GM18909 (cell line): ENCODE measurements around the gene TGOLN2.
"Not testable (repeated sequence)": the region's sequence is repeated elsewhere in the genome, so short reads cannot be mapped to it uniquely, and the experiment has no call there.

Experiments
- ATAC-seq: cut with Tn5 transposase; IDR thresholded peaks from one replicate; pipeline ENCODE4 v1.9.1; 2021; ENCODE audit warnings: mild to moderate bottlenecking; ENCODE audit not compliant: unreplicated experiment, poor library complexity

The TGOLN2 gene

DNA sequence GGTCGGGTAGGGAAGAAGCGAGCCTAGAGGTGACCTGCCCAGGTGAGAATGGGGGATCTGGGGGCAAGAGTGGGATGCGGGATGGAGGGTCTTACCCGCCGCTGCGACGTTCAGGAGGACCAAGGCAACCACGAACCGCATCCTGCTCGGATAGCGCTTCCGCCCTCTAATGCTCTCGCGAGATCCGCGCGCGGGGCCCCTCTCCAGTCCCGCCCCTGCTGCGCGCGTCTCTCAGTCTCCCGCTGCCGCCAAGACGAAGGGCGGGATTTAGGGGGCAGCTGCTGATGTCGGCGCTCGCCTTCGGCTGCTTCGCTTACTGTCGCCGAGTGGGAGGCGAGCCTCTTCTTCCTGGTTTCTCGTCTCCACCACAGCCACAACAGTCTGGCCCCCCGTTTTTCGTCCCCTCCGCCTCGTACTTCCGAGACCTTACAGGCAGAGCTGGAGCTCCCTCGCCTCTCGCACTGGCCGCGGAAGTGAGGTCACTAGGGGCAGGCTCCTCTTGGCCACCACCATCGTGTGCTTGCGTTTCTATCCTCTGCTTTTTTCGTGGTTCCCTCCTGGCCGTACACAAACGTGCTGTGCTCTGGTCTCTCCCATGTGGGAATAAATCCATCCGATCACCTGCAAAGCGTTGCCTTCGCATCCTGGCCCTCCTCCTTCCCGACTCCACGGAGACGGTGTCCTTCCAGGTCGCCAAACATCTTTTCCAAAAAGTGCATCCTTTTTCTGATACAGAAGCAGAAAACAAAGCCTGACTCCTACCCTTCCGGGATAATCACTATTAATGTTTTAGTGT, at the start of gene TGOLN2:
TGOLN2 (minus strand) TSS at position 168 of the 796 bp plus-strand sequence; CDS start at position 141, 27 bp downstream.
- ATAC-seq: peak; percentile 90

- ATAC-seq: no peak
Measured at GRCh38 chr2:85377083-85377482, 49.3 kb upstream of the TGOLN2 start.

DNA sequence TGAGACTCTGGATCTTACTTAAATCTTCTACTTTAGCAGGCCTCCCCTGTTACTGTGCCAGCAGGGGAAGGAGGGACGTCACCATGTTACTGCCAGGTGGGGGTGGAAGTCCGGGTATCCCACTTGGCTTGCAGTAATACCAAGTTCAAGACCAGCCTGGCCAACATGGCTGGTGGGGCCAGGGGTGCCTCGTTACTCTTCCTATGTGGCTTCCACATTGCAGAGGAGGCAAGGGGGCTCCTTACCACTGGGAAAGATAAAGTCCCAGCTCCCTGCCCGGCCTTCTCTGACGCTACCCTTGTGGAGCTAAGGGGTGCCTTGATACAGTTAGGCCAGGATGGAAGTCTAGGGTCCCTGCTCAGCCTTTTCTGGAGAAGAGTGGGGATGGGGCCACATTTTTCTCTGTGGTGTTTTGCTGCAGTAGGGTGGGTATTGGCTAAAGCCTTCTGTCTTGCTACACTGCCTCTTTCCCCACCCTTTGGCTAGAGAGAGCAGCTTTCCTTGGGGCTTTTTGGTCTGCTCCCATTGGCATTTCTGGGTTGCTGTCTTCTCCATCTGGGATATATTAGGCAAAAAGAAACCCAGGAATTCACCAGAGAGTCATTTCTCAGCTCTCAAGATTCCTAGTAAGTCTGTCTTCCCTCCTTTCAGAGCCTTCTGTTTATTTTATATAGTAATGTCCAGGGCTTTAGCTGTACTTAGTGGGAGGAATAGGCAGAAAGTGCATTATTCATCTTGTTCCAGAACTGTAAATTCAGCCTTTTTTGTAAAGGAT, 48.7 kb upstream of the TGOLN2 start:
- ATAC-seq: no peak

DNA sequence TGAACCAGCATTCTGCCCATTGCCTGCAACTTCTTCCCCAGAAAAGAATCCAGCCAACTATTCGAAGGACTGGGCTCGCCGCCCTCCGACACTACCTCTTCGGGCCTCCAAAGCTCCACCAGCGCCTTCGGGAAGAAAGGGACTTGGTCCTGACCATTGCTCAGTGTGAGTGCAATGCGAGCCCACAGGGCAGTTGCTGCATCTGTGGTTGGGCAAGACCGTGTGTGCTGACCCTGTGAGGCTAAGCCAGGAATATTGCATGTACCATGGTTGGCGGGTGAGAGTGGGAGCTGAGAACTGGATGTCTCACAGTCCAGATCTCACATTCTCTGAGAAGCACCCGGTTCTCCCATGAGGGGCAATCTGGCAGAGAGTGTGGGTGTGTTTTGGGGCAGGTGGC, 43.3 kb upstream of the TGOLN2 start:
- ATAC-seq: no peak

DNA sequence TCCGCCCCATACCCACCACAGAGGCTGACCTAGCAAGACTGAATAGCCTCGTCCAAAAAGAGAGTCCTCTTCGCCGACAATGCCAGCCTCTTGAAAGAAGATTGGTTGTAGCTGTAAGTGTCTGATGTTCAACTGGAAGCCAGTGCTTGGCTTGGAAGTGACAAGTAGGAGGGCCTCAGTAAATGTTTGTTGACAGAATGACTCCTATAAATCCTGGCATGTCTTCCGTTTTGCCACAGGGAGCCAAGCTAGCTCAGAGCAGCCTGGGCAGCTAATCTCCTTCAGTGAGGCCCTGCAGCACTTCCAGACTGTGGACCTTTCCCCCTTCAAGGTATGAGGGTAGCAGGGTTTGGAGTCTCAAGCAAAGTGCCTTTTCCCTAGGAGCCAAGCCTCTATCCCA, 41.7 kb upstream of the TGOLN2 start:
- no peak for ATAC-seq

DNA sequence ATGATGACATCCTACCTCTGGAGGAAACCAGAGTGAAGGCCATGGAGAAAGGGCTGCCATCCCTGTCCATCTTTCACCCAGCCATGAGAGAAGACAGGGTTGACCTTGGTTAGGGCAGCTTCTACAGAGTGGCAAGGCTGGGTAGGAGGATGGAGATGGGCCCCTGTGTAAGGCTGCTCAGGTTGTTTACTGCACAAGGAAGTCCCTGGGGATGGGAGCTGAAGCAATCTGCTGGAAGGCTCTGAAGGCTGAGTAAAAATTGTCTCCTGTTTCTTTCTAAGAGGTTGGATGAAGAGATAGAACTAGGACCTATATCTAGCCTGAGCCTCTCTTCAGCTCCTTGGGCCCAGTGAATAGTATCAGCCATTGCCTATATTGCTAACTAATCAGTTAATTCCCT, 41.1 kb upstream of the TGOLN2 start:
- no peak for ATAC-seq

GRCh38 chr2:85367180-85367579, 39.4 kb upstream of the TGOLN2 start:
- ATAC-seq: no peak

GRCh38 chr2:85362653-85363387, 35.0 kb upstream of the TGOLN2 start:
- ATAC-seq: not testable (repeated sequence)

- ATAC-seq: no peak
Measured at GRCh38 chr2:85357736-85358135, 29.9 kb upstream of the TGOLN2 start.

DNA sequence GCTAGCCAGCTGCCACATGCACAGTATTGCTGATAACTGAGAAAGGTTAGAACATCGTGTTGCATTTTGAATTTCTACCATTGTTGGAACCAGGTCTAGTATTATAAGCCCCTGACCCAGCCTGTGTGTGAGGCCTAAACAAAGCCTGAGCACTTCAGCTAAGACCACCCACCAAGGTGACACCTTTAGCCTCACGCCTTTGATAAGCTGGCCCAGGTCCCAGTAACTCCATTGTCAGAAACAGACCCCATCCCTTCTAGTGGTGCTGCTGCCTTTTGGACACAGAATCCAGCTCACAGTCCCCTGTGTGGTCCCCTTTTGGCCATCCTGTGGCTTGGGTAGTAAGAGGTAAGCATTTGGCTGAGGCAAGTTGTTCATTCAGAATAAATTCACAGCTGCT, 28.4 kb upstream of the TGOLN2 start:
- no peak for ATAC-seq

DNA sequence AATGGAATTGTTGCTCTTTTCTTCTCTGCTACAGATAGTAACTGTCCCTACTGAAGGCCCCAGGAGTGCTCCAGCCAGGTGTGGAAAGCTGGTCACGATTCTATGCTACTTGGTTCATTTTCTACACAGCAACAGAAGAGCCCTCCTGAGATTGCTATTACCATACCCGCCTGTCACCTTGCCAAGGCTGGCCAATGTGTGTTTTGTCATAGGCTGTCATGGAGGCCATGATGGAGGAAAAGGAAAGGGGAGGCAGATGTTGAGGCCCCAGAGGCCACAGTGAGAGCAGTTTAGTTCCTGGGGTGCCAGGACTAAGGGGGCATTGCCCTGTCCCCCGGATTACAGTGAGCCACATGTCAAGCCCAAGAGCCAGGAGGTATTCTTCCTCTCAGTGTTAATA, 27.7 kb upstream of the TGOLN2 start:
- ATAC-seq: no peak

DNA sequence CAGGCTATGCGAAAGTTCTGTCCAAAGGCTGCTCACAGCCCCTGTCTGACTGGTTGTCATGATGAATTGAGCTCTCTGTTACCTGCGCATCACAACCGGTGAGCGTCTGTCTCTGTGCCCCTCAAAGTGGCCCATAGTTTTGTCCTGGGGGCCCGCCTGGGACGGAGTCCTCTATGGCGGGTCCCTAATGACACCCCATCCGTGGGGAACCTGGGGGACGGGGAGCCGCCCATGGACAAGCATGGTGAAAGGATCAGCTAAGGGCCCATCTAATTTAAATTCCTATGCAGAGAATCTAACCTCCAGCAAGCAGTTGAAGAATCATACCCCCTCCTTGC, 27.3 kb upstream of the TGOLN2 start:
- peak; percentile 10 for ATAC-seq

DNA sequence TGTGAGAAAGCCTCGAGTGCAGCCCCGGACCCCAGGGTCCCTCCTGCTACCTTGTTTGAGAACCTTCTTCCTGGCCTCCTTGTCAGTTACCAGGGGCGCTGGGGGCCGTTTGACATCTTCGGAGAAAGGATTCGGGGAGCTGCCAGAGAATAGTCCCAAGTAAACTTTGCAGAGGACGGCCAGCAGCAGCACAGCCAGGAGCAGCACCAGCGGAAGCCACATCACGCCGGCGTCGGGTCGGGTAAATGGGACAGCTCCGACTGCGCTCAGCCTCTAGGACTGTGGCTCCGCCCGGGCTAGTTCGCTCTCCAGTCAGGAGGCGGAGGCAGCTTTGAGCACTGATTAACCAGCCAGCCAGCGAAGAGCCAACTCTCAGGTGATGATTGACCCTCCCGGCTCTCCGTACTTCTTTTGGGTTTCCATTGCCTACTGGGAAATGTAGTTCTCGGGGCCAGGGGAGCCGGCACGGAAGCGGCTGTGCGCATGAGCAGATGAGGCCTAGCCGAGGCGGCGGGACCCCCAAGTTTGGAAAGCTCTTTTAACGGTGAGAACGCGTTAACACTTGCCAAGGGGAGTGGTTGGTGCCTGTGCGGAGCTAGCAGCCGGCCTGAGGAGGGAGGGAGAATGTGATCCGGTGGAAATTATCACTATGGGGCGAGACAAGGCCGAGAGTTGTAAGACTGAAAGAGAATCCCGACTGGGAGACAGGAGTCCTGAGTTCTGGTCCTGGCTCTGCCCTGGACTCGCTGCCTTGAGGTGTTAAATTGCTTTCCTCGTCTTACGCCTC, 26.7 kb upstream of the TGOLN2 start, which contains the start of the genes ELMOD3 and RETSAT:
ELMOD3 (plus strand) TSS at position 484 of the 787 bp plus-strand sequence. CDS start 2,430 bp downstream, outside the sequence.
RETSAT (minus strand) TSS at position 243 of the 787 bp plus-strand sequence; CDS start at position 222, 21 bp downstream.
- ATAC-seq: peak; percentile 97

- ATAC-seq: peak; percentile 4
Measured at GRCh38 chr2:85353876-85354285, 26.1 kb upstream of the TGOLN2 start.

DNA sequence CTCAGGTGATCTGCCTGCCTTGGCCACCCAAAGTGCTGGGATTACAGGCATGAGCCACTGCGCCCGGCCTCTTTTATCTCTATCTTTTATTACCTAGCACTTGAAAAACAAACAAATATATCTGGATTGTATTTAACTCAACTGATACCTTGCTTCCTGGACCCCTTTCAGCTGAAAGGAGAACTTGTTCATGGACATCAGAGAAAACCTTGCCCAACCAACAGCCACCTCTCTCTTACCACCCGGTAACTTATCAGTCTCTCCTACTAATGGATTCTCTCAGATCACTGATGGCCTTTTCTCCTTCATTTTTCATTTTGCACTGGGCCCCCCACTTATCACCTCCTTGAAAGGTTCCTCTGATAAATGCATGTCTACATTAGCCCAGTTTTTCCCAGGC, 19.8 kb upstream of the TGOLN2 start:
- no peak for ATAC-seq

- no peak for ATAC-seq
Measured at GRCh38 chr2:85344356-85344954, 16.7 kb upstream of the TGOLN2 start.

DNA sequence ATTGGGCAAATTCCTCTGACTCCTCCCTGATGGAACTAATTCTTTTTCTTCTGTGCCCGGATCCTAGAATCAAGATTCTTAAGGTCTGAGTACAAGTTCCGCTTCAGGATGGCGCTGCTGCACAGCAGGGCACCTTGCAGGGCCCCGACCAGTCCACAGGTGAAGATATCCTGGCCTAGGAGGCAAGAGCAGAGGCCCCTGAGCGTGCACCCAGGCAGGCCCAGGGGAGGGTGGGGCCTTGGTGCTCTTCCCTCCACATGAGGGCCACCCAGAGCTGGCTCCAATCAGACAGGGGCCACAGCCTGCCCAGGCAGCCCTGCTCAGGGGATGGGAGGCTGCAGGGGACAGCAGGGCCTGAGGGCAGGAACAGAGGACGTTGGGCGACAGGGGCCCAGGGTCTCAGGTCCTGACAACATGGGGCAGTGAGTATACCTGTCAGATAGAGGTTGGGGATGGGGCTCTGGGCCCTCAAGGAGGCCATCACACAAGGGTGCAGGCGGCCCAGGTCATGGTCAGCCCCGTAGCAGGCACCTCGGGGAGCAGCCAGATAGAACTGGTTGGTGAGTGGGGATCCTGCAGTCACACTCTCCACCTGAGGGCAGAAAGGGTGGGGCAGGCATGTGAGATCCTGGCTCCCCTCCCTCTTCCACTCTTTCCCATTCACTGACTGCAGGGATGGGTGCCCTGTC, 15.6 kb upstream of the TGOLN2 start:
- not testable (repeated sequence) for ATAC-seq

GRCh38 chr2:85342156-85342555, 14.4 kb upstream of the TGOLN2 start:
- no peak for ATAC-seq
